ENCODE measurements around the gene SDHB. TPM values are rescaled to one million over a fixed set of nuclear protein-coding genes. Genes with fewer than 3 reads are reported as not detected.

Gene SDHB
- total and polyA plus RNA-seq, 2 donors (not counting 1 experiment from before 2014, with no cell fraction given): 58.0 to 61.0 TPM

DNA sequence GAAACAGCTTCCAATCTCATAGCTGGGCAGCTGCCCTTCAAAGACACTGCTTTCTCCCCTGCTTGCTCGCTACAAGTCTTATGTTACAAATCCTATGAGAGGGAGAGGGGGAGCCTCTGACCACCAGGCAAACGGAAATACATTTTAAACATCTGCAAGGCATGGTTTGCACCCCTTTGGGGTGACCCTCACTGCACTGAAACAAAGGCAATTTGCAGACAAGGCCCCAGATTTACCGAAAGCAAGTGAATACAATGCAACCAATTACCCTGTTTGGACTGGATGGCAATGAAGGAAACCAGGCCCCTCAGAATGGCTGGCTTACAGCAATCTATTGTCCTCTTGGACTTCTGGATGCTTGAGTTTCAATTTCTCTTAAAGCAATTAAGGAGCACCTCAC, 30.3 kb downstream of the SDHB start:
- DNase-seq (no peak), ATAC-seq (ENCODE audit: low read depth) (no peak)
- Mint-ChIP-seq H3K9me3 (ENCODE audit: insufficient read depth) (no peaks in the 10 kb centered on the region), H3K27ac (peak overlapping the region; percentile 38), H3K4me1 (peaks cover 10% of the 10 kb centered on the region), H3K4me3 (no peak overlapping the region), H3K27me3 (no peaks in the 10 kb centered on the region)
- intact Hi-C loops (cut with micrococcal nuclease): no loop called here
- Histone ChIP-seq H4K20me1 (ENCODE audit: control insufficient read depth, insufficient read depth, low read length, poor library complexity, severe bottlenecking) (no peaks in the 10 kb centered on the region), H3K36me3 (replicated peaks in 1 of 2; ENCODE audit: control extremely low read depth in 1 of 2, control insufficient read depth in 1 of 2, extremely low read depth in 1 of 2, insufficient read depth in 2 of 2, low read length in 1 of 2) (peaks cover 2 to 80% of the 10 kb centered on the region in 2 experiments), H2AFZ (ENCODE audit: insufficient read depth, low read depth, low read length, poor library complexity, severe bottlenecking) (no peak overlapping the region), H3K4me1 (ENCODE audit: control insufficient read depth in 2 of 2, insufficient read depth in 2 of 2, low read length in 2 of 2) (peaks cover 10 to 13% of the 10 kb centered on the region in 2 donors), H3K9ac (ENCODE audit: low read length) (no peak overlapping the region), H3K27me3 (replicated peaks in 1 of 4; ENCODE audit: control extremely low read depth in 1 of 4, control insufficient read depth in 3 of 4, insufficient read depth in 4 of 4, low read length in 3 of 4) (no peaks in the 10 kb centered on the region), H3K79me2 (ENCODE audit: control insufficient read depth, insufficient read depth, low read length) (no peaks in the 10 kb centered on the region), H3K27ac (ENCODE audit: low read length in 2 of 2) (peak overlapping the region in 1 of 2 donors; percentile 49), H3K4me2 (replicated peaks; ENCODE audit: low read depth, low read length, poor library complexity, severe bottlenecking) (no peak overlapping the region), H3K9me3 (ENCODE audit: control extremely low read depth in 1 of 3, control insufficient read depth in 2 of 3, insufficient read depth in 1 of 3, low read length in 2 of 3) (no peaks in the 10 kb centered on the region), H3K4me3 (ENCODE audit: control extremely low read depth in 1 of 5, extremely low read depth in 1 of 5, insufficient read depth in 1 of 5, low read depth in 2 of 5, low read length in 4 of 5) (no peak overlapping the region)
- WGBS (ENCODE audit: insufficient coverage): 100% methylated on average over 1 of the region's 3 CpGs
- TF ChIP-seq EZH2 (IDR thresholded peaks at IDR 0.05; ENCODE audit: borderline replicate concordance, insufficient read depth, low read depth, low read length, poor library complexity, severe bottlenecking): no peak
- CTCF ChIA-PET: no interaction called here
- POLR2A ChIA-PET: no interaction called here

GRCh38 chr1:17023102-17023501, 30.7 kb downstream of the SDHB start:
- Histone ChIP-seq H3K4me3 (ENCODE audit: control extremely low read depth in 1 of 5, extremely low read depth in 1 of 5, insufficient read depth in 1 of 5, low read depth in 2 of 5, low read length in 4 of 5) (no peak overlapping the region), H3K36me3 (replicated peaks in 1 of 2; ENCODE audit: control extremely low read depth in 1 of 2, control insufficient read depth in 1 of 2, extremely low read depth in 1 of 2, insufficient read depth in 2 of 2, low read length in 1 of 2) (peaks cover 5 to 80% of the 10 kb centered on the region in 2 experiments), H2AFZ (ENCODE audit: insufficient read depth, low read depth, low read length, poor library complexity, severe bottlenecking) (no peak overlapping the region), H3K9ac (ENCODE audit: low read length) (no peak overlapping the region), H3K4me1 (ENCODE audit: control insufficient read depth in 2 of 2, insufficient read depth in 2 of 2, low read length in 2 of 2) (peaks cover 10 to 13% of the 10 kb centered on the region in 2 donors), H3K9me3 (ENCODE audit: control extremely low read depth in 1 of 3, control insufficient read depth in 2 of 3, insufficient read depth in 1 of 3, low read length in 2 of 3) (no peaks in the 10 kb centered on the region), H4K20me1 (ENCODE audit: control insufficient read depth, insufficient read depth, low read length, poor library complexity, severe bottlenecking) (no peaks in the 10 kb centered on the region), H3K27me3 (replicated peaks in 1 of 4; ENCODE audit: control extremely low read depth in 1 of 4, control insufficient read depth in 3 of 4, insufficient read depth in 4 of 4, low read length in 3 of 4) (no peaks in the 10 kb centered on the region), H3K27ac (ENCODE audit: low read length in 2 of 2) (peak overlapping the region in 1 of 2 donors; percentile 49), H3K79me2 (ENCODE audit: control insufficient read depth, insufficient read depth, low read length) (no peaks in the 10 kb centered on the region), H3K4me2 (replicated peaks; ENCODE audit: low read depth, low read length, poor library complexity, severe bottlenecking) (no peak overlapping the region)
- H3K27me3 Mint-ChIP-seq: no peaks in the 10 kb centered on the region
- no CpG with 5 or more reads among the region's 4 CpGs for WGBS (ENCODE audit: insufficient coverage)
- ChIA-PET CTCF (interaction anchor here (0.6 to 1.2 kb wide), 2 partner anchors 16 to 71 kb away, joined by 3 read pairs; no protein-coding TSS in a partner anchor), POLR2A (interaction anchor here (0.5 kb wide), 1 partner anchor 1407 kb away, joined by 7 read pairs; no protein-coding TSS in a partner anchor)
- H3K4me3 Mint-ChIP-seq: no peak overlapping the region
- H3K27ac Mint-ChIP-seq: no peak overlapping the region
- H3K4me1 Mint-ChIP-seq: peaks cover 13% of the 10 kb centered on the region
- intact Hi-C loops (cut with micrococcal nuclease): no loop called here
- H3K9me3 Mint-ChIP-seq (ENCODE audit: insufficient read depth): no peaks in the 10 kb centered on the region
- ATAC-seq (ENCODE audit: low read depth): no peak
- no peak for DNase-seq
- TF ChIP-seq, protein P1, sequence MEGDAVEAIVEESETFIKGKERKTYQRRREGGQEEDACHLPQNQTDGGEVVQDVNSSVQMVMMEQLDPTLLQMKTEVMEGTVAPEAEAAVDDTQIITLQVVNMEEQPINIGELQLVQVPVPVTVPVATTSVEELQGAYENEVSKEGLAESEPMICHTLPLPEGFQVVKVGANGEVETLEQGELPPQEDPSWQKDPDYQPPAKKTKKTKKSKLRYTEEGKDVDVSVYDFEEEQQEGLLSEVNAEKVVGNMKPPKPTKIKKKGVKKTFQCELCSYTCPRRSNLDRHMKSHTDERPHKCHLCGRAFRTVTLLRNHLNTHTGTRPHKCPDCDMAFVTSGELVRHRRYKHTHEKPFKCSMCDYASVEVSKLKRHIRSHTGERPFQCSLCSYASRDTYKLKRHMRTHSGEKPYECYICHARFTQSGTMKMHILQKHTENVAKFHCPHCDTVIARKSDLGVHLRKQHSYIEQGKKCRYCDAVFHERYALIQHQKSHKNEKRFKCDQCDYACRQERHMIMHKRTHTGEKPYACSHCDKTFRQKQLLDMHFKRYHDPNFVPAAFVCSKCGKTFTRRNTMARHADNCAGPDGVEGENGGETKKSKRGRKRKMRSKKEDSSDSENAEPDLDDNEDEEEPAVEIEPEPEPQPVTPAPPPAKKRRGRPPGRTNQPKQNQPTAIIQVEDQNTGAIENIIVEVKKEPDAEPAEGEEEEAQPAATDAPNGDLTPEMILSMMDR (IDR thresholded peaks at IDR 0.05): no peak

Data from B cell (primary cell).